GM19324 (cell line): ENCODE measurements around the gene DCAF15.

ENCODE experiments used
- ATAC-seq: cut with Tn5 transposase; IDR thresholded peaks from one replicate; pipeline ENCODE4 v1.9.1; 2021; ENCODE audit warnings: mild to moderate bottlenecking, moderate library complexity; ENCODE audit not compliant: unreplicated experiment, low FRiP score

The DCAF15 gene

DNA sequence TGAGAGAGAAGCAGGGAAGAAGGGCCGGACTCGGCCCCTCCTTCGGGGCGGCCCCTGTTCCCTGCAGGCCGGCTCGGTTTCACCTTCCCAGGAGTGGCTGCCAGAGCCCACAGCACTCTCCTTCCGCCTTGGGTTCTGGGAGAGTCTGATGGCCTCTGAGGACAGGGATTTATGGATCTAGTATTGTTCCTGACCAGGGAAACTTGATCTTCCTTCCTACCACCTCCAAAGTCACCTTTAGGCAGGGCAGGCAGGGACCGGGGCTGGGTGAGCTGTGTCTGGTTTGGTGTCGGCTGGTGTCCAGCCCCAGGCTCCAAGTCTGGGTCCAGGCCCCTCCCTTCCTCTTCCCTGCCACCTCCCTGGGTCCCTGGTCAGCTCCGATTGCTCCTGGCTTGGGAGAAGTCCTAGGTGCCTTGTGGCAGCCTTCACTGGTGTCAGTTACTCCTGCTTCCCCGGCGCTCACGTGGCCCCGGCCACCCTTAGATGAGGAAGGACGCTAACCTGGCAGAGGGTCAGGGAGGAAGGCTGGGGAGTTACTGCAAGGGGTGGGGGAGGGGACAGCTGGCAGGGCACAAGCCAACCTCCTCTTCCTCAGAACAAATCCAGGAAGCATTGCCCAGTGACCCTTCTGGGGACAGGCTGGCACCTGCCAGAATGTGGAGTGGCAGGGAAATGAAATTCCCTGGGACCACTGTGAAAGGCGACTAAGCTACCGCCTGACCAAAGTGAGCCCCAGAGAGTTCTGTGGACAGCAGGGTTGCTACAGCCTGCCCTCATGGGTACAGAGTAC lies 35.0 kb downstream of the DCAF15 start:
- ATAC-seq = no peak

DNA sequence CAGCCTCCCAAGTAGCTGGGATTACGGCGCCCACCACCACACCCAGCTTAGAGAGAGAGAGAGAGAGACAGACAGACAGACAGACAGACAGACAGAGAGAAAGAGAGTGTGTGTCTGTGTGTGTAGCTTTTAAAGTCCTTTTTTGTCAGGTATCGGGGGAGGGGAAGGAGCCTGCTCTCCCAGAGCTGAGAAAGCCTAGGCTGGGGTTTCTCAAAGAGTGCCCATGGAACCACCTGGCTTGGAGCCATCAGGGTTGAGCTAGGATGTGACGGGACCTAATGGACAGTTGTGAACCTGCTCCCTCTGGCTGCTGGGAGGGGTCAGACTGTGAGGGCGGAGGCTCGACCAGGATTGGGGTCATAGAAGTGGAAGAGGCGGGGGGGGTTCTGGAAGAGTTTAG lies 37.2 kb downstream of the DCAF15 start:
- no peak for ATAC-seq

DNA sequence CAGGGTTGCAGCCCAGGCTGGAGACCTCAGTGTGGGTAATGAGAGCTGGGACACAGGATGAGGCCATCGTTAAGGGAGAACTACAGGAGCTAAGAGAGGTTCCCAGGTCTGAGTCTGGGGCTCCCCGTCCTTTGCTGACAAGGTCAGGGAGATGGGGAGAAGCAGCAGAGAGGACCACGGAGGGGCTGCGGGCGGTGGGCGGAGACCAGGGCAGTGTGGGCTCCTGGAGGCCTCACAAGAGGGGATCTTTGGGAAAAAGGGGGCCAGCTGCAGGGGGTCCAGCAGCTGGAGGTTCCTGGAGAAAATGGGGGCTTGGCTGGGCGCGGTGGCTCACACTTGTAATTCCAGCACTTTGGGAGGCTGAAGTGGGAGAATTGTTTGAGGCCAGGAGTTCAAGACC lies 37.8 kb downstream of the DCAF15 start:
- ATAC-seq = no peak

GRCh38 chr19:13992025-13992424 lies 39.7 kb downstream of the DCAF15 start:
- no peak for ATAC-seq

DNA sequence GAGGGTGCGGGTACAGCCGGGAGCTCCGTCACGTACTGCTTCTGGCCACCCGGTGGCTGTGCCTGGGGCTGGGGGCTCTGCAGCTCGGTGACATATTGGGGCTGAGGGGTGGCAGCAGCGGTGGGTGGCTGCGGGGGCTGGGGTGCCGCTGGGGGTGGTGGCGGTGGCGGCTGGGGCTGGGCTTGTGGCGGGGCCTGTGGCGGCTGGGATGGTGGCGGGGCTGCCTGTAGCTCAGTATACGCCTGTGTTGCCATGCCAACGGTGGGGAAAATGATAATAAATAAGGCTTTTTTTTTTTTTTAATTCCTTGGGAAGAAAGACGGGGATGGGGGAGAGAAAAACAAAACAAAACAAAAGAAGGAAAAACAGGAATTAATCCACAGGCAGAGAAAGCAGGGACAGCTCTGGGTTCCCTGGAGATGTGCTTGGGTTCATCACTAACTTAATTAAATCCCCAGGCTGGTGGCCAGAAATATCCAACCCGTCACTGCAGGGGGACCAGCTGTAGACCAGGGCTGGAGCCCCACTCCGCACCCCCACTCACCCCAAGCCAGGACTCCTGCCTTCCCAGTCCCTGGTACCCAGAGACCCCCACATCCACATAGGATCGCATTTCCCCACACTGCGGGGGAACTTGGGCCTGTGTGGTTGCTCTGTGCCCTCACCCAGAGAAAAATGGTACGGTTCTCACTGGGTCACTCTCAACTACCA lies 41.4 kb downstream of the DCAF15 start:
- ATAC-seq = no peak

DNA sequence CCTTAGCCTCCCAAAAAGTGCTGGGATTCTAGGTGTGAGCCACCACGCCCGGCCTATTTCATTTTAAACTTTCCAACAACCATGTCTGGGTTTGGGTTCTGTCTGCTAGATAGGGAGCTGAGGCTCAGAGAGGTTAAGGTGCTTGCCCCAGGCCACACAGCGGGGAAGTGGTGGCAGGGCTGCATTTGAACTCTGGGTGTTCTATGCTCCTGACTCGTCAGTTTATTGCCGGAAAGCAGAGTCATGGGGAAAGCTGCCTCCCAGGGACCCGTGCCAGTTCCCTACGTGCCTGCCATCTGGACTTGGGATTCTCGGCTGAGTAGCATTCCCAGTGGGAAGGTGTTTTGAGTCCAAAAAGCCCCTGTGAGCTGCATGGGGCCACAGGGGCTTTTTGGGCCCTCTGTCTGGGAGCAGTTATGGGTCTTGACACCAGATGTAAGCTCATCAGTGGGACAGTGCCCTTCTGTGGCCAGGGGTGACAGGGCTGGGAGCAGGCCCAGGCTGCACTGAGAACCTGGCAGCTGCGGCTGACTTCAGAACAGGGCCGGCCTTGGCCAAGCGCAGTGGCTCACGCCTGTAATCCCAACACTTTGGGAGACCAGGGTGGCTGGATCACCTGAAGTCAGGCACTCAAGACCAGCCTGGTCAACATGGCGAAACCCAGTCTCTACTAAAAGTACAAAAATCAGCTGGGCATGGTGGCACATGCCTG lies 42.9 kb downstream of the DCAF15 start:
- ATAC-seq = no peak

DNA sequence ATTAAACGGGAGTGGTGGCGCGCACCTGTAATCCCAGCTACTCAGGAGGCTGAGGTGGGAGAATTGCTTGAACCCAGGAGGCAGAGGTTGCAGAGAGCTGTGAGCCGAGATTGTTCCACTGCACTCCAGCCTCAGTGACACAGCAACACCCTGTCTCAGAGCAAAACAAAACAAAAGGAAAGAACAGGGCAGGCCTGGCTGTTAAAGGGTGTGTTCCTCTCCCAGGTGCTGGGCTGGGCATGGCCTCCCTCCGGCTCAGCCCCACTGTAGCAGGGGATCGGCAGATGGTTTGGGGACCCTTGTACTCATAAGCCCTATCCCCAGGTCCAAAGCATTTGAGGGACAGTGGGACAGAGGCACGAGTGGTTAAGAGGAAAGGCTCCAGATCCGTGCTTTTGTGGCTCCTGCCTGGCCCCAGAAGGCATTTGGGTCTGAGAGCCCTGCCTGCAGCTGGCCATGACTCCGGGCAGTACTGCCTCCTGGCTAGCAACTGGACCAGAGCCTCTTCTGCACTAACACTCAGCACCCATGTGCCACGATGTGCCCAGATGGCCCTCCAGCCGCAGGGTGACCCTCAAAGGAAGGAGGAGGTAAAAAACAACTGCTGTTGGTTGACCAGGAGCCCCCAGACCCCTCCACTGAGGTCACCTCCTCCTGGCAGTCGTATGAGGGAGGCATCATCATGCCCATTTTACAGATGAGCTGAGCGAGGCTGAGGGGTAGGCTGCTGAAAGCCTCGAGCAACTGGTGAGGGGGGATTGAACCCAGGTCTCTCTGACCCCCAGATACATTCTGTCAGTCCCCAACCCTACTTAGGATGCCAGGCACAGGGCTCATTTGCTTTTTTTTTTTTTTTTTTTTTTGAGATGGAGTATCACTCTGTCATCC lies 43.8 kb downstream of the DCAF15 start:
- no peak for ATAC-seq

GRCh38 chr19:13996928-13997630 lies 44.8 kb downstream of the DCAF15 start:
- ATAC-seq = no peak

DNA sequence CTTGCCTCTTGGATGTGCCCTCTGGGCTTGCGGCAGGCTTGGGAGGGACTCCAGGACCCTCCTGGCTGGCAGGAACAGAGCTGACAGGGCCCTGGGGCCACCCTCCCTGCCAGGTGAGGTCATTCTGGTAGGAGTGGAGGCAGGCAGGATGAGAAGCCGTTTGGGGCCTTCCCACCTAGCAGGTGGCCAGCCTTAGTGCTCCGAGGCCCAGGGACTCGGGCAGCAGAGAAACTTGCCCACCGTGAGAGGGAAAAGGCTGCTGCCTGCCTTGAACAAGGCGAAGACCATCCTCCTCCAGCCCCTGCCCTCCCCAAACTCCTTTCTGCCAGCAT lies 45.3 kb downstream of the DCAF15 start:
- ATAC-seq = no peak

- ATAC-seq = no peak
Measured at GRCh38 chr19:13998426-13998825, 46.1 kb downstream of the DCAF15 start.

DNA sequence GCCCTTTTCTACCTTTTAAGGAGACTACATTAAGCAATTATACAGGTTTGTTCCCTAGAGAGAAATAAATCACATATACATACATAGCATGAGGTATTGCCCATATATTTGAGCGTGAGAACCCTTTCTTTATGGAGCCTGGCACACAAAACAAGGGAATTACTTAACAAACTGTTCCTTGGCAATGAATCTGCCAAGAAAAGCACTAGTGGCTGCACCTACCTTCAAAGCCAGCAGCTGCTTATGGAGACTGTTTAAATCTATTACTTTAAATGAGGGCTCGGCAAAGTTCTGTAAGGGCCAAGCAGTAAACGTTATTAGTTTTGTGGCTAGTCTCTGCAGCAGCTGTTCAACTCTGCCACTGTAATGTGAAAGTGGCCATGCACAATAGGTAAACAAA lies 46.8 kb downstream of the DCAF15 start:
- no peak for ATAC-seq

GRCh38 chr19:14000691-14001375 lies 48.5 kb downstream of the DCAF15 start:
- no peak for ATAC-seq

DNA sequence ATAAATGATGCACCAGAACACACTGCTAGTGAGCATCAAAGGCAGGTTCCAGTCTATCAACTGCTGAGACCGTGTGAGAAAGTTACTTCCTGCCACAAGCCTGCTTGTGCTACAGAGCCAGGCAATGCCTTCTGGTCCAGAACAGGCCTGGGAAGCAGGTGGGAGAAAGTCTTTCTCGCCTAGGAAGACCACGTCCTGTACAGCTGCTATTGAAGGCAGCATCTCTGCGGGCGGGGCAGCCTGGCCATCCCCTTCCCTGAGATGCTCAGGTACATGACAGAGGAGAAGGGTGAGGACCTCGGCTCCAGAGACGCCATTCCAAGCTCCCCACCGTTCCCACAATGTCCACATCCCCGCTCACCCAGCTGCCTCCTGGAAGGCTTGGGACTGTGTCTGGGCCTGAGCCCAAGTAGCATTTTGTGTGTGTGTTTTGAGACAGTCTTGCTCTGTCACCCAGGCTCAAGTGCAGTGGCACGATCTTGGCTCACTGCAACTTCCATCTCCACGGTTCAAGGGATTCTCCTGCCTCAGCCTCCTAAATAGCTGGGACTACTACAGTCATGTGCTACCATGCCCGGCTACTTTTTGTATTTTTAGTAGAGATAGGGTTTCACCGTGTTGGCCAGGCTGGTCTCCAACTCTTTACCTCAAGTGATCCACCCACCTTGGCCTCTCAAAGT lies 50.4 kb downstream of the DCAF15 start:
- no peak for ATAC-seq

DNA sequence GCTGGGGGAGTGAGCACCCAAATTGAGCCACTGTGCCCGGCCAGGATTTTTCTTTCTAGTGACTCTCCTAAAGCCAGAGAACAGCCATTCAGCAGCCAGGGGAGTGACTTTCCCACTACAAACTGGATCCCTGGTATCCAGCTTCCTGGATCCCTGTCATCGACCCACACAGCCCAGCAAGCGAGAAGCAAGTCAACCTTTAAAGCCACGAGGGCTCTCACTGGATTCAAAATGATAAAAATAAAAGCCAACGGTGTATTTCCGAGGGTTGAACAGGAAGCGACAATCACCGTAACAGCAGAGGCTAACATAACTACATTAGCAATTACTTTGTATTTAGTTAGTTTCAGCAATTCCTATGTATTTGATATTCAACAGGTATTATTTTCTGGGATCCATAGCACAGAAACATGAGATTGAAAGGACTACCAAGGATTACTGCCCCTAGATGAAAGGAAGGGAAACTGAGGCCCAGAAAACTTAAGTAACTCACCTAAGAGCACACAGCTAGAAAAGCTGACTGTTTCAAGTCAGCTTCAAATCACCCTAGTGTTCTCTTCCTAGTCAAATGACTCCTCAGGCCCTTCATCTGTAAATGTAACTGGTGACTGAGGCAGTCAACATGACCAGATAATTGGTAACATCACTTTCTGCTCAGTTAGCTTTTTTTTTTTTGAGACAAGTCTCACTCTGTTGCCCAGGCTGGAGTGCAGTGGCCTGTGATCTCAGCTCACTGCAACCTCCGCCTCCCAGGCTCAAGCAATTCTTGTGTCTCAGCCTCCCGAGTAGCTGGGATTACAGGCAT lies 51.1 kb downstream of the DCAF15 start:
- no peak for ATAC-seq

GRCh38 chr19:14004619-14005348 lies 52.5 kb downstream of the DCAF15 start:
- ATAC-seq = no peak

DNA sequence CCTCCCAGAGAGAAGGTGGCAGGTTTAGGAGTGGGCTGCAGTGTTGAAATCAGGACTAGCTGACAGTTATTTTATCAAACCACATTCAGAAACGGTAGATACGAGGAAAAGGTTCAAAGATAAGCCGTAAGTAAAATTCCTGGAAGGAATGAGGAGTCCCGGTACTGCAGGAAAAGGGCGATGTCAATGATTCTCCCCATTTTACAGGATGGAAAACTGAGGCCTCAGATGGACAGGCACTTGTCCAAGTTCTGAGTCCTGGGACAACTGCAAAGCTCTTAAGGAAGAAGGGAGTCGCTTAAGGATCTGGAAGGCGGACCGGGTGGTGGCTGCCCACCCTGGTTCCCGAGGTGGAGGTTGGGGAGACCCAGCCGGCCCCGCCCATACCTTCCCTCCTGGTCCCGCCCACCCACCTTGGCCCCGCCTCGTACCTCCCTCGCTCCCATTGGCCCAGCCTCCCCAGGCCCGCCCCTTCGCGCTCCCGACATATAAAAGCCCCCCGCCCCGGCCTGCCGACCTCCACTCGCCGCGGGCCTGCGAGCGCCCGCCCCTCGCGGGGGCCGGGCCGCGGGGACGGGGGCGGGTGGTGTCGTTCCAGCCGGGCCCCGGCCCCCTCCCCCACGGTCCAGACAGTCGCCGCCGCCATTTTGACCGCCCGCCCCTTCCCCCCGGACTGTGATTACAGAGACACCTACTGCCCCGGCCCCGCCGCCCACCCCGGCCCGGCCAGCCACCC lies 53.2 kb downstream of the DCAF15 start:
- ATAC-seq = peak; percentile 48
